ENCODE results near the gene CHST1. TPM values are rescaled to one million over a fixed set of nuclear protein-coding genes. Genes with fewer than 3 reads are reported as not detected.

CHST1 gene
- total RNA-seq, 1 donor from 2014 or later, result 4.9 TPM

DNA sequence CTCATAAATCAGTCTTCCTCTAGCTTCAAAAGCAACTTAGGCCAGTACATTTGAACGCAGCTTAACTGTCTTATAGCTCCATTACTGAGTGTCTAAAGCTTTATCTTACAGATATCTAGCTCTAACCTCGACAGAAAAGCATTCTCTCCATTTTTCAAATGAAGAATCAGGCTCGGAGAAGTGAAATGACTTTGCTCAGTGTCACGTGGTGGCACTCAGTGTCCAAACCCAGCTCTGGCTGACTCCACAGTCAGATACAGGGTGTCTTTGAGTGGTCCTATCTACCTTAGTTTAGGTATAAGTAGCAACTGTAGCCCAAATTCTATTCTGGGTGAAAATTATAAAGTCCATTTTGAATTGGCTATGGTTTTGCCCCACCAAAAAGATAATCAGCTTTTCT lies 38.7 kb upstream of the CHST1 start:
- H3K4me3 ChIP-seq, result no peak overlapping the region
- intact Hi-C loops (cut with DNase I), result no loop called here
- ATAC-seq (no peak), DNase-seq (no peak)
- H3K9me3 ChIP-seq, result no peaks in the 10 kb centered on the region
- TF ChIP-seq, protein P1, sequence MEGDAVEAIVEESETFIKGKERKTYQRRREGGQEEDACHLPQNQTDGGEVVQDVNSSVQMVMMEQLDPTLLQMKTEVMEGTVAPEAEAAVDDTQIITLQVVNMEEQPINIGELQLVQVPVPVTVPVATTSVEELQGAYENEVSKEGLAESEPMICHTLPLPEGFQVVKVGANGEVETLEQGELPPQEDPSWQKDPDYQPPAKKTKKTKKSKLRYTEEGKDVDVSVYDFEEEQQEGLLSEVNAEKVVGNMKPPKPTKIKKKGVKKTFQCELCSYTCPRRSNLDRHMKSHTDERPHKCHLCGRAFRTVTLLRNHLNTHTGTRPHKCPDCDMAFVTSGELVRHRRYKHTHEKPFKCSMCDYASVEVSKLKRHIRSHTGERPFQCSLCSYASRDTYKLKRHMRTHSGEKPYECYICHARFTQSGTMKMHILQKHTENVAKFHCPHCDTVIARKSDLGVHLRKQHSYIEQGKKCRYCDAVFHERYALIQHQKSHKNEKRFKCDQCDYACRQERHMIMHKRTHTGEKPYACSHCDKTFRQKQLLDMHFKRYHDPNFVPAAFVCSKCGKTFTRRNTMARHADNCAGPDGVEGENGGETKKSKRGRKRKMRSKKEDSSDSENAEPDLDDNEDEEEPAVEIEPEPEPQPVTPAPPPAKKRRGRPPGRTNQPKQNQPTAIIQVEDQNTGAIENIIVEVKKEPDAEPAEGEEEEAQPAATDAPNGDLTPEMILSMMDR (IDR thresholded peaks at IDR 0.05), result no peak
- no peaks in the 10 kb centered on the region for H3K27me3 ChIP-seq
- H3K27ac ChIP-seq, result no peak overlapping the region
- no peaks in the 10 kb centered on the region for H3K36me3 ChIP-seq
- no peaks in the 10 kb centered on the region for H3K4me1 ChIP-seq

DNA sequence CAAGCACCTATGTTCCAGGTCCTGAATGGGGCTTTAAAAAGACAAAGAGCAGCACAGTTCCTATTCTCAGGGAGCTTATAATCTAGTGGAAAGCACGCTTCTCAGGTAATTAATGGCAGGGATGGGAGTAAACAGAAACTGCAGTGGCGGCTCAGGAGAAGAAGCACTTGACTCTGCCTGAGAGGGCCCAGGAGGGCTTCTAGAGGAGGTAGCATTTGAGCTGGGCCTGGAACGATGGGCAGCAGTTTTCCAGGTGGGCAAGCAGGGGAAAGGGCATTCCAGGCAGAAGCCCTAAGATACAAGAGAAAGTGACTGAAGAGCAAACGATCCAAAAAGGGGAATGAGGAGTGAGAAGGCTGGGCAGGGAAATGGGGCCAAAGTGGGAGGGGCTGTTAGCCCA lies 37.1 kb upstream of the CHST1 start:
- Histone ChIP-seq H3K4me3 (no peak overlapping the region), H3K4me1 (no peaks in the 10 kb centered on the region), H3K27me3 (no peaks in the 10 kb centered on the region), H3K27ac (no peak overlapping the region), H3K36me3 (no peaks in the 10 kb centered on the region), H3K9me3 (no peaks in the 10 kb centered on the region)
- DNase-seq (no peak), ATAC-seq (no peak)
- TF ChIP-seq, protein P1 (IDR thresholded peaks at IDR 0.05), result no peak
- intact Hi-C loops (cut with DNase I), result no loop called here

DNA sequence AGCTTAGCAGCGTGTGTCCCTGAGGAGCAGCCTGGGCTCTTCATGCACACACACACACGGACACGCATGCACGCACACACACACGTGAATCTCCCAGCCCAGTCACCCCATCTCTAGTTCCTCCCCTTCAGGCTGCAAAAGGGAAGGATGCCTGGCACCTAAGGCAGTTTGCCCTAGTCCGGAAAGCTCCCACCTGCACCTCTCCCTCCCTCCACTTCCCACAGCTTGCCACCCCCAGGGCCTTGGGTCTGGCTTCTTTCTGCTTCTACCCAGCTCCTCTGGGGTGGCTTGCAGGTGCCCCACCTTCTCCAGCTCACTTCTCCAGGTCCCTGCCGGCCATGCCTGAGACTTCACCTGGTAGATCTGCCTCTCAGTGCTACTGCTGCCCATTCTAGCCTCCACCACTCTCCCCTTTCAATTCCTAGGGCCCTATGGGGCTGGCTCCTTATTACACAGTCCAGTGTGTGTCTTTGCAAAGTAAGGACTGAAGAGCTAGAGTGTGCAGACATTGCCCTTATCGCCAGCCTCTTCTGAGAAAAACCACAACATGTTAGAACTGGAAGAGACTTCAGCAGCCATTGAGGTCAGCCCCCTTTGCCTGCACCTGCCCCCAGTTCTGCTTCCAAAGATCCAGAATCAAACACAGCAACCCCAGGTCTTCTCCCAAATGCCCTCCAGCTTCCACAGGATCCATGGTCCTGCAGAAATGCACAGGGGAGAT lies 33.5 kb upstream of the CHST1 start:
- Histone ChIP-seq H3K4me3 (no peak overlapping the region), H3K9me3 (no peaks in the 10 kb centered on the region), H3K27ac (no peak overlapping the region), H3K27me3 (no peaks in the 10 kb centered on the region), H3K36me3 (no peaks in the 10 kb centered on the region), H3K4me1 (no peaks in the 10 kb centered on the region)
- TF ChIP-seq, protein P1 (IDR thresholded peaks at IDR 0.05), result no peak
- ATAC-seq, result no peak
- intact Hi-C loops (cut with DNase I), result no loop called here
- DNase-seq, result no peak

DNA sequence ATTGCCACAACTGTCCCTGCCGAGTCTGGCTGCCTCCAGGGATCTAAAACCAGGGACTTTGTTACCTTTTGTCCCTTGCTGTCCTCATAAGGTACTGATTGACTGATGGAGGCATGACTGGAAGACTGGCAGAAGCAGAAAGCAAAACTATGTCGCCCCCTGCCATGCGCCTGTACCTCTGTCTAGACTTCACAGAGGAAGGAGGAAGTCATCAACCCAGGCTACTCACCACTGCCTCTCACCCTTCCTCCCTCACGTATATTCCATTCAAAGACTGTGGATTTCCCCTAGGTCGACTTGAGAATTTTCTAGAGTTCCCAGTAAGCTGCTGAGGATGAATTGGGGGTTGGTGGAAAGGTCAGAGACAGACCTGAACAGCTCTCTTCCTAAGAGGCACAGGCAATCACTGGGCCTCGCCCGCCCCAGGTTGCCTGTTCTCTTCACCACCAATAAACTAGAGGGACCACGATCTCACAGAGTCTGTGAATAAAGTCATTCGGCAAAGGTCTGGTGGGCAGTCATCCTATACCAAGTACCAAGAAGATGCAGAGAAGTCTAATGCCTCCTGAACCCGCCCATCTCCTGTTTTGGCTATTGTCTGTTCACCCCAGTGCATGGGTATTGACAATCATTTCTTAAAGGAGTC lies 27.5 kb upstream of the CHST1 start:
- Histone ChIP-seq H3K9me3 (no peaks in the 10 kb centered on the region), H3K27ac (no peak overlapping the region), H3K27me3 (no peaks in the 10 kb centered on the region), H3K4me1 (no peaks in the 10 kb centered on the region), H3K4me3 (no peak overlapping the region), H3K36me3 (no peaks in the 10 kb centered on the region)
- DNase-seq (no peak), ATAC-seq (no peak)
- intact Hi-C loops (cut with DNase I), result no loop called here
- TF ChIP-seq, protein P1 (IDR thresholded peaks at IDR 0.05), result no peak

DNA sequence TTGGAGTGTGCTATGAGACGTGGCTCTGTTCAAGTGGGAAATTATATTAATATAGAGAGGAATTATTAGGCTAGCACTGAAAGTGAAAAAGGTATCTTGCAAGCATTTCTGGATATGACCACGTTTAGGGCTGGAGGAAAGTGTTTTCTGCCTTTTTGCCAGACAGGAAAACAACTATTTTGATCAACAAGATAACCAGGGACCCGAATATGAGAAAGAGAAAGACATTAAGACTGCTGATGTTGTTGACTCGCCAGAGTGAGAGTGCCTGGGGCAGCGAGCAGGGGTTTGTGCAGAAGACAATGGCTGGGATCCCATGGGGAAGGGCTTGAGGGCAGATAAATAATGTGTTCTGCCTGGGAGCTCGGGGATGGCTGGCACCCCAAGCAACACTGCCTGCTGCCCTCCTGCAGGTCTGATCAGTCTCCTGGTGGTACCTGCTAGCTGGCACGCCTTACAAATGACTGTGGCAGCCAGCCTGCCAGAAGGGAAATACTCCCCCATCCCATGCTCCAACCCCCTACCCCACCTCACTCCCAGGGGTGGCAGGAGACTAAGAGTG lies 23.1 kb upstream of the CHST1 start:
- Histone ChIP-seq H3K9me3 (no peaks in the 10 kb centered on the region), H3K27ac (no peak overlapping the region), H3K4me3 (no peak overlapping the region), H3K27me3 (no peaks in the 10 kb centered on the region), H3K36me3 (no peaks in the 10 kb centered on the region), H3K4me1 (no peaks in the 10 kb centered on the region)
- DNase-seq, result no peak
- no peak for ATAC-seq
- intact Hi-C loops (cut with DNase I), result no loop called here
- TF ChIP-seq, protein P1 (IDR thresholded peaks at IDR 0.05), result no peak
